C4-2B (cell line): Measurements from ENCODE around the gene ARSB.
A peak's percentile ranks its signal among the peaks of the same experiment; 100 is the strongest.

Experiments used
- H3K27ac ChIP-seq: fragments of 450-650 bp; 2 replicates; pipeline ENCODE4 v1.5.1; 2017
- CTCF ChIP-seq: fragments of 450-650 bp; conservative IDR thresholded peaks from 2 replicates; pipeline ENCODE4 v1.5.1; 2017; ENCODE audit warnings: mild to moderate bottlenecking
- ZFX ChIP-seq: fragments of 450-650 bp; IDR thresholded peaks from 2 replicates; pipeline ENCODE4 v1.6.1; 2017

ARSB gene

GRCh38 chr5:78744951-78745534 is 240.1 kb downstream of the ARSB start:
- TF ChIP-seq ZFX (no peak), CTCF (no peak)

GRCh38 chr5:78741019-78741418 is 244.1 kb downstream of the ARSB start:
- TF ChIP-seq CTCF (no peak), ZFX (no peak)
- H3K27ac ChIP-seq, result no peak overlapping the region

More at GRCh38 chr5:78744951-78745534, 240.1 kb downstream of the ARSB start:
- H3K27ac ChIP-seq, result no peak overlapping the region

GRCh38 chr5:78738693-78739300 is 246.3 kb downstream of the ARSB start:
- peak overlapping the region; percentile 1; the same call in 1 of the 2 replicates for H3K27ac ChIP-seq

GRCh38 chr5:78738104-78738503 is 247.0 kb downstream of the ARSB start:
- peak overlapping the region; percentile 1; the same call in 1 of the 2 replicates for H3K27ac ChIP-seq
- TF ChIP-seq CTCF (no peak), ZFX (no peak)

More at GRCh38 chr5:78738693-78739300, 246.3 kb downstream of the ARSB start:
- TF ChIP-seq CTCF (no peak), ZFX (no peak)

GRCh38 chr5:78735834-78736463 is 249.2 kb downstream of the ARSB start:
- no peak for TF ChIP-seq CTCF
- TF ChIP-seq ZFX, result no peak
- H3K27ac ChIP-seq, result no peak overlapping the region

GRCh38 chr5:78734950-78735349 is 250.2 kb downstream of the ARSB start:
- no peak overlapping the region for H3K27ac ChIP-seq
- TF ChIP-seq CTCF (no peak), ZFX (no peak)
